HCT116 (cell line): ENCODE results near the gene LASP1. TPM values are rescaled to one million over a fixed set of nuclear protein-coding genes. Genes with fewer than 3 reads are reported as not detected.

ENCODE experiments used
- ATAC-seq: fragments of 200-7000 bp; cut with Tn5 transposase; 2 replicates; pipeline ENCODE4 v1.9.1; 2020; ENCODE audit warnings: mild to moderate bottlenecking, moderate library complexity
- BruUV-seq: library from RNA; stranded (reverse); fragments of 400-500 nt; replicated peaks from 2 replicates; lab custom pipeline; 2021; lab: Mats Ljungman, UMichigan
- CTCF ChIA-PET: fragments of 300-600 bp; sonication (Branson Sonifier 250); formaldehyde crosslinking; loops from one replicate; lab custom pipeline; 2021; ENCODE audit warnings: antibody characterized with exemption; lab: Charles Lee
- POLR2A ChIA-PET: fragments of 300-600, 350-600 bp; sonication (Branson Sonifier 250); formaldehyde crosslinking; loops from one replicate; lab custom pipeline; 2021; ENCODE audit warnings: antibody characterized with exemption; lab: Charles Lee
- RAD21 ChIA-PET, 2 experiments: fragments of 300-600 bp; sonication (Branson Sonifier 250); formaldehyde crosslinking; loops; one replicate each; lab custom pipeline; 2023; ENCODE audit warnings: low total read pairs in 2 of 2; ENCODE audit not compliant: uncharacterized antibody in 2 of 2, unreplicated experiment in 2 of 2, low non-redundant PET in 1 of 2; lab: Charles Lee
- DNase-seq: peaks from one replicate; pipeline ENCODE4 v3.0.0-alpha.2; 2010; ENCODE audit warnings: low read depth, low spot score
- H2AFZ ChIP-seq: fragments of 200-600 bp; shearing (Covaris generic), sonication (generic); 2 replicates; pipeline ENCODE4 v1.6.1; 2017; ENCODE audit warnings: low read depth, mixed run types, mixed read lengths, antibody characterized with exemption, low read length; ENCODE audit not compliant: poor library complexity, severe bottlenecking
- H3K27ac ChIP-seq: 2 replicates; pipeline ENCODE4 v1.5.1; 2012; ENCODE audit warnings: low read depth, low read length
- H3K27me3 ChIP-seq: fragments of 200-600 bp; sonication (generic); 2 replicates; pipeline ENCODE4 v1.6.1; 2016; ENCODE audit warnings: mixed run types, low read length, mixed read lengths; ENCODE audit not compliant: insufficient read depth
- H3K36me3 ChIP-seq, 2 experiments: fragments of 200-500 bp in 1 of 2; fragments of 200-600 bp in 1 of 2; sonication (Bioruptor generic) in 1 of 2; sonication (generic) in 1 of 2; 2 replicates each; pipeline versions ENCODE4 v1.5.1 to v1.6.1; 2014 to 2016; ENCODE audit warnings: low read length in 2 of 2, inconsistent platforms in 1 of 2, mixed read lengths in 1 of 2, mixed run types in 1 of 2; ENCODE audit not compliant: insufficient read depth in 2 of 2, control insufficient read depth in 1 of 2
- H3K4me1 ChIP-seq, 2 experiments: fragments of 200-600 bp in 1 of 2; sonication (generic) in 1 of 2; 2 replicates each; pipeline versions ENCODE4 v1.5.1 to v1.6.1; 2012 to 2017; ENCODE audit warnings: low read length in 2 of 2, inconsistent platforms in 1 of 2, mild to moderate bottlenecking in 1 of 2, mixed read lengths in 1 of 2, mixed run types in 1 of 2, moderate library complexity in 1 of 2; ENCODE audit not compliant: insufficient read depth in 2 of 2, control insufficient read depth in 1 of 2
- H3K4me2 ChIP-seq: fragments of 200-600 bp; sonication (generic); 2 replicates; pipeline ENCODE4 v1.6.1; 2017; ENCODE audit warnings: mixed run types, low read length, mixed read lengths
- H3K4me3 ChIP-seq, 2 experiments: fragments of 200-600 bp in 1 of 2; sonication (generic) in 1 of 2; replicated peaks in 1 of 2; 2 replicates each; pipeline ENCODE4 v1.5.1; 2011 to 2016; ENCODE audit warnings: low read length in 2 of 2, control low read depth in 1 of 2, low read depth in 1 of 2, mild to moderate bottlenecking in 1 of 2, mixed read lengths in 1 of 2, mixed run types in 1 of 2
- H3K79me2 ChIP-seq: fragments of 200-600 bp; sonication (generic); 2 replicates; pipeline ENCODE4 v1.6.1; 2017; ENCODE audit warnings: mild to moderate bottlenecking, mixed run types, low read length, moderate library complexity, mixed read lengths; ENCODE audit not compliant: insufficient read depth
- H3K9ac ChIP-seq: fragments of 200-600 bp; sonication (generic); 2 replicates; pipeline ENCODE4 v1.6.1; 2016; ENCODE audit warnings: low read length, mixed read lengths
- H3K9me2 ChIP-seq: fragments of 200-600 bp; sonication (generic), shearing (Covaris generic); 2 replicates; pipeline ENCODE4 v1.6.1; 2017; ENCODE audit warnings: mixed run types, mild to moderate bottlenecking, moderate library complexity; ENCODE audit not compliant: insufficient read depth
- H3K9me3 ChIP-seq, 2 experiments: fragments of 200-500 bp in 1 of 2; fragments of 200-600 bp in 1 of 2; sonication (Bioruptor generic) in 1 of 2; sonication (generic) in 1 of 2; 2 replicates each; pipeline ENCODE4 v1.6.1; 2014 to 2017; ENCODE audit warnings: low read length in 2 of 2, mixed read lengths in 2 of 2, inconsistent platforms in 1 of 2, low read depth in 1 of 2, mild to moderate bottlenecking in 1 of 2, mixed run types in 1 of 2, moderate library complexity in 1 of 2; ENCODE audit not compliant: control insufficient read depth in 1 of 2, insufficient read depth in 1 of 2
- H4K20me1 ChIP-seq: fragments of 200-600 bp; sonication (generic), shearing (Covaris generic); 2 replicates; pipeline ENCODE4 v1.6.1; 2017; ENCODE audit warnings: mixed run types, mild to moderate bottlenecking, moderate library complexity; ENCODE audit not compliant: insufficient read depth
- CTCF ChIP-seq, 3 experiments: fragments of 200-600 bp in 1 of 3; sonication (generic) in 1 of 3; IDR thresholded peaks in 2 of 3; conservative IDR thresholded peaks in 1 of 3; 2 replicates each; pipeline ENCODE4 v1.5.1; 2012 to 2017; ENCODE audit warnings: low read depth in 2 of 3, low read length in 2 of 3, antibody characterized with exemption in 1 of 3, borderline replicate concordance in 1 of 3, control low read depth in 1 of 3, mild to moderate bottlenecking in 1 of 3, mixed read lengths in 1 of 3, mixed run types in 1 of 3, moderate library complexity in 1 of 3; ENCODE audit not compliant: insufficient read depth in 1 of 3
- EGR1 ChIP-seq: IDR thresholded peaks from 2 replicates; pipeline ENCODE4 v1.6.1; 2012; ENCODE audit warnings: low read depth
- EZH2 ChIP-seq: fragments of 200-600 bp; sonication (generic); IDR thresholded peaks from 2 replicates; pipeline ENCODE4 v1.6.1; 2017; ENCODE audit warnings: antibody characterized with exemption, mixed run types
- JUND ChIP-seq: IDR thresholded peaks from 2 replicates; pipeline ENCODE4 v1.6.1; 2012
- POLR2AphosphoS5 ChIP-seq: IDR thresholded peaks from 2 replicates; pipeline ENCODE4 v1.6.1; 2011; ENCODE audit warnings: mild to moderate bottlenecking, low read depth, low read length, moderate library complexity
- SIN3A ChIP-seq: IDR thresholded peaks from 2 replicates; pipeline ENCODE4 v1.6.1; 2012; ENCODE audit warnings: low read depth
- SRF ChIP-seq: IDR thresholded peaks from 2 replicates; pipeline ENCODE4 v1.6.1; 2012; ENCODE audit warnings: low read depth
- ZBTB33 ChIP-seq: IDR thresholded peaks from 2 replicates; pipeline ENCODE4 v1.6.1; 2011; ENCODE audit warnings: mild to moderate bottlenecking, low read length, moderate library complexity; ENCODE audit not compliant: insufficient replicate concordance; ENCODE audit errors: extremely low read depth
- ZNF274 ChIP-seq: fragments of 200-500 bp; sonication (Bioruptor generic); IDR thresholded peaks from 2 replicates; pipeline ENCODE4 v1.6.1; 2014; ENCODE audit warnings: mild to moderate bottlenecking, low read depth, low read length, inconsistent platforms
- intact Hi-C: fragments of 100-400 bp; cut with micrococcal nuclease; formaldehyde crosslinking; loops from 2 replicates; pipeline ENCODE4 v1.10.0; 2022
- total RNA-seq: library from RNA; stranded (reverse); gene quantifications from one replicate; pipeline ENCODE4 v1.2.1, GENCODE V29; 2021; ENCODE audit not compliant: unreplicated experiment

Gene LASP1
- total RNA-seq, 1 experiment from 2014 or later = 149 TPM

- no peak for TF ChIP-seq ZBTB33
- TF ChIP-seq EZH2 = no peak
- TF ChIP-seq POLR2AphosphoS5 = no peak
- TF ChIP-seq SIN3A = no peak
- no peak for TF ChIP-seq CTCF (IDR thresholded peaks at IDR 0.05 in 2 of 3, conservative IDR thresholded peaks at IDR 0.05 in 1 of 3; ENCODE audit: borderline replicate concordance in 1 of 3, insufficient read depth in 1 of 3, low read depth in 2 of 3, low read length in 2 of 3)
- no peak for TF ChIP-seq EGR1
- no peak for TF ChIP-seq ZNF274
- TF ChIP-seq, all 23 proteins: peak for 0
These were observed 18.4 kb upstream of the LASP1 start (continued) for GRCh38 chr17:38851434-38851833.

- BruUV-seq = no TSS peak
- Histone ChIP-seq H3K9me2 (no peaks in the 10 kb centered on the region), H3K9me3 (no peaks in the 10 kb centered on the region), H2AFZ (no peak overlapping the region), H3K79me2 (peaks cover 48% of the 10 kb centered on the region), H3K27me3 (no peaks in the 10 kb centered on the region), H3K9ac (peak overlapping the region; percentile 92), H3K4me2 (peak overlapping the region; percentile 89), H3K36me3 (peaks cover 41 to 53% of the 10 kb centered on the region in 2 experiments), H3K4me1 (peaks cover 19 to 44% of the 10 kb centered on the region in 2 experiments; a peak in 3 of 4 replicates)
- ATAC-seq = no peak
- ChIA-PET POLR2A (interaction anchor here (0.8 to 4.5 kb wide), 7 partner anchors 8 to 301 kb away, joined by 3 to 55 read pairs (median 12); partner anchors contain the start of gene LASP1), RAD21 (interaction anchor here in 1 of 2 experiments (1.2 kb wide), 1 partner anchor 10 kb away, joined by 3 read pairs; no protein-coding TSS in a partner anchor)
- intact Hi-C loops = loop anchor here (5.0 kb wide), 1 partner anchor 101 kb away; the partner anchor contains the start of gene PSMB3
- TF ChIP-seq POLR2AphosphoS5 = 0 out of 2 replicates have a peak, but pooled peaks have one; percentile 24
- TF ChIP-seq JUND = 0 out of 2 replicates have a peak, but pooled peaks have one; percentile 19
- TF ChIP-seq SRF = no peak
- TF ChIP-seq, all 23 proteins: peak for 2
- Histone ChIP-seq H4K20me1 (peaks cover 32% of the 10 kb centered on the region; the same call in 1 of the 2 replicates), H3K4me3 (peak overlapping the region; percentile 67 to 99), H3K27ac (peak overlapping the region; percentile 85)
- DNase-seq = no peak
- CTCF ChIA-PET = no interaction called here
These were observed 17.0 kb upstream of the LASP1 start for GRCh38 chr17:38852771-38853291.
